HG03442 (cell line): ENCODE results near the gene CEPT1.

ENCODE experiments used
- ATAC-seq: cut with Tn5 transposase; IDR thresholded peaks from one replicate; pipeline ENCODE4 v1.9.1; 2021; ENCODE audit warnings: mild to moderate bottlenecking, moderate library complexity; ENCODE audit not compliant: unreplicated experiment

The CEPT1 gene

DNA sequence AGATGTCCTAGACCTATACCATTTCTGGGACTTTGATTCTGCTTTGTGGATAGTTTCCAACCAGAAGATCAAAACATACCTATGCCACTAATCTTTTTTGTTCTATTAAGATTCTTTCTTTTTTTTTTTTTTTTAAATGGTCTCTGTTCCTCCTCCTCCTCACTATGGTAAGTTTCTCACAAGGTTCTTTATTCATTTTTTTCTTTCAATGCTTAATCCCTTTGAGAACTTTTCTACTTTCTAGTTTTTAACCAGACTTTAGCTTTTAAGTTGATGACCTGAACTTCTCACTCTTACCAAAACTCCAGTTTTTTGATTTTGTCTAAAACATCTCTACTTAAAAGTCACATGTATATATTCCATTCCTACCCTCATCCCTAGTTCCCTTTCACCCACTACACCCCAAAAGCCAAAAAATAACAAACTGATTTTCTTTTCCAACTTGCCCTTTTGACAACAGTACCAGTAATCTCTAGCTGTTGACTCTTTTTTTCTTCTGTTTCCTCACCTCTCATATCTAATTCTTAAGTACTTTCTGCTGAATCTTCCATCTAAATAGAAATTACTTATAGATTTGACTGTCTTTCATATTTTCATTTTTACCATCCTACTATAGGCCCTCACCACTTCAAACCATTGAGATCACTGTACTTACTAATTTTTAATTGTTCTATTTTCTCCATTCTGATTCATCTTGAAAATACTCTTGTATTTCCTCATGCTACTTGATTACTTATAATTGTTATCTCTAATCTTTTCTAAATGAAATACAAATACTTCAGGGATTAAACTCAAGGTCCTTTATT is 6.1 kb downstream of the CEPT1 start:
- no peak for ATAC-seq

DNA sequence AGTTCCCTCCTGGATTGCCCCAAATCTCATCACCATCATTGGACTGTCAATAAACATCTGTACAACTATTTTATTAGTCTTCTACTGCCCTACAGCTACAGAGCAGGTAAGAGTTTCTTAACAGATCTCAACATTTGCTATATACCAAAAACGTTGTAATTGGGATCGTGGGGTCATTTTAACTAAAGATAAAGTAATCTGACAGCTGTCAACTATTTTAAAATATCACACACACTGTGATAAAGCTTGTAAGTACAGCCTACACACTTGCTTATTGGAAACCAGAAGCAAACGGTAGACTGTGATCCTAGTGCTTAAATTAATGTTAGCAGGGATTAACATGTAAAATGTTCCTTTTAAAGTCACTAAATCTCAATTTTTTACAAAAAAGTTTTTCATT is 7.9 kb downstream of the CEPT1 start:
- ATAC-seq: no peak

GRCh38 chr1:111148376-111148881 is 8.4 kb downstream of the CEPT1 start:
- peak; percentile 65 for ATAC-seq

- ATAC-seq: no peak
Observed at GRCh38 chr1:111151838-111152237, 11.8 kb downstream of the CEPT1 start.

- no peak for ATAC-seq
Observed at GRCh38 chr1:111154021-111154999, 14.3 kb downstream of the CEPT1 start.

- no peak for ATAC-seq
Observed at GRCh38 chr1:111157431-111157830, 17.4 kb downstream of the CEPT1 start.

DNA sequence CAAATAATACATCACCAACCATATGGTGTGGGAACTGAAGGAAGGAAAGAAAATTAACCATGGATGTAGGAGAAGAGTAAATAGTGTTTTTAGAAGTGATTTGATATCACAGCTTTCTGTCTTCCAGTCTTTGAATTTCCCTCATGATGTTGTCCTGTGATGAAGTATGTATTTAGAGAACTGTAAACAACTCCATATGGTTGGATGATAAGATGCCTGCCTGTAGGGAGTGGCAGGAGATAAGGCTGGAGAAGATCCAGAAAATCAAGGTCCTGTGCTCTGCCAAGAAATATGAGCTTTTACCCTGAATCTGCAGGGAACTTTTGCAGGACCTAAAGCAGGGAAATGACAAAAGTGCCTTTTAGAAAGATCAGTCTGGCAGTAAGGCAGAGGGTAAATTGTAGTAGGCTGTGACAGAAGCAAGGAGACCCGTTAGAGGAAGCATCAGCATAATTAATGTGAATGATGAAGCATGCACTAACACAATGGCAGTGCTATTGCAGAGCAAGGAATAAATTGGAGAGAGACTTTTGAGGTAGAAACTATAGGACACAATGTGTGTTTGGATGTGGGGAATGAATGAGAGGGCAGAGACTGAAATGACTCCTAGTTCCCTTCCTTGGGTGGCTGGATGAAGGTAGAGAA is 21.9 kb downstream of the CEPT1 start:
- no peak for ATAC-seq

DNA sequence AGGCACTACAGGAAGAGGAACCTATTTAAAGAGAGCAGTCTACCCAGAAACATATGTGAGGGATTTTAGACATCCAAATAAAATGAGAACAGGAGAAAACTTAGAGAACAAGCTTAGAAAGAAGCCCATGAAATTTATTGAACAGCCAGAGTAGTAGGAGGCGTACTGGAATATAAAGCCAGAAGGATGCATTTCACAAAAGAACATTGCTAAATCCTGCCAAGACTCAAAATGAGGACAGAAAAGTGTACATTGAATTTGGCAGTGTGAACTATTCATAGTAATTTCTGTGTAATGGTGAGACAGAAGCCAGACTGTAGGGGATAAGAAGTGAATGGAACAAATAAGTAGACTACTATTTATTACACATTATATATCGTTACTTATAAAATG is 22.5 kb downstream of the CEPT1 start:
- ATAC-seq: no peak

GRCh38 chr1:111163363-111163762 is 23.3 kb downstream of the CEPT1 start:
- ATAC-seq: no peak

DNA sequence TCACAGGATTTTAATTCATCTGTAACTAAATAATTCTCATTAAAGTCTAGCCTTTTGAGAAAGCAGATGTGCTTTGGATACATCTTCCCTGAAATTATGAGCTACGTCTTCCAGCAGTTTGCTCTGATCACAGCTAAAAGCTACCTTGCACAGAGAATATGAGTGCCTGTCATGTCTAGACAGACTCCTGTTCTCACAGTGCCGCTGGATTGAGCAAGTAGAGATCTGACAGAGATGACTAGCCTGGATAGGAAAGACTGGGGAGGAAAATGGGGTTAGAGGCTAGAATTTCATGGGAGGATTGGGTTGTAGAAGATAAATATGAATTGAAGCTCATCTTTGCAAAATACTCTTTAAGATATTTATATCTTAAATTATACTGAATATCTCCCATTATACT is 24.1 kb downstream of the CEPT1 start:
- no peak for ATAC-seq

- ATAC-seq: no peak
Observed at GRCh38 chr1:111172463-111172862, 32.4 kb downstream of the CEPT1 start.

GRCh38 chr1:111174070-111174469 is 34.0 kb downstream of the CEPT1 start:
- ATAC-seq: no peak

DNA sequence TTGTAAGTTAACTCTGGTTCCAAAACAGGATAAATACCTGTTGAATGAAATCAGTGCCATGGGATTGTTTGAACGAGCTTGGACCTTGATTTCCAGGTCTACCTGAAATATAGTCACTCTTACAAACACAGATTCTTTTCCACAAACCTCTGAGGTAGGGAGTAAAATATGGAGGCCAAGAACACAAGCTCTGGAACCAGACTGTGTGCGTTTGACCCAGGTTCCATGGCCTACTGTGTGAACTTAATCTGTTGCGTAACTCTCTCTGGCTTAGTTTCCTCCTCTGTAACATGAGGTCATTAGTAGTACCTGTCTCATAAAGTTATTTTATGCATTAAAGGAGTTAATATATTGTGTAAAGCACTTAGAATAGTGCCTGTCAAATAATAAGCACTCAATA is 35.3 kb downstream of the CEPT1 start:
- ATAC-seq: no peak

GRCh38 chr1:111176678-111177077 is 36.7 kb downstream of the CEPT1 start:
- peak; percentile 49 for ATAC-seq

DNA sequence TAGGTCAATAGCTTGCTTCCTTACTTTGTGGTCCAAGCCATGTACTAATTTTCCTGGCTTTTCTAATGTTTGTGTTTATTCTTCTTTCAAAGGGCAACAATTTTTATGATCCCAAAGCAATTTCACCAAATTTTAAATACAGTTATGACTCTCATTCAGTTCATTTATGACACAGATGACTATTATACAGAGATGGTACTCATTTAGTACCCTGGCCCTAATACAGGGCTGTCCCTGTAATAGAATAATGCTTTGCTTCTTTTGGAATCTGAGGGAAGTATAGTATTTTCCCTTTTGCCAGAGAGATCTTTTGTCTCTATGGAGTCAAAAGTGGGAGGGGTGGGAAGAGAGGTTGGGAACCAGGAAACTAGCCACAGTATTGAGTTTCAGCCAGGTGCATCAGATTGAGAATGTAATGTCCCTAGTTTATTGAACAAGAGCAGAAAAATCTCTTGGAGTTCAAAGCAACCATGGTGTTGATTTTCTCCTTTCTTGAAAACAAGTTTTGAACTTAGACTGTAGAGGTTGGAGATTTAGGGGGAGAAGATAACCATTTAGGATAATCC is 40.0 kb downstream of the CEPT1 start:
- ATAC-seq: no peak

- ATAC-seq: no peak
Observed at GRCh38 chr1:111182052-111182451, 42.0 kb downstream of the CEPT1 start.

- ATAC-seq: no peak
Observed at GRCh38 chr1:111183308-111184069, 43.5 kb downstream of the CEPT1 start.

GRCh38 chr1:111184663-111185062 is 44.6 kb downstream of the CEPT1 start:
- no peak for ATAC-seq

DNA sequence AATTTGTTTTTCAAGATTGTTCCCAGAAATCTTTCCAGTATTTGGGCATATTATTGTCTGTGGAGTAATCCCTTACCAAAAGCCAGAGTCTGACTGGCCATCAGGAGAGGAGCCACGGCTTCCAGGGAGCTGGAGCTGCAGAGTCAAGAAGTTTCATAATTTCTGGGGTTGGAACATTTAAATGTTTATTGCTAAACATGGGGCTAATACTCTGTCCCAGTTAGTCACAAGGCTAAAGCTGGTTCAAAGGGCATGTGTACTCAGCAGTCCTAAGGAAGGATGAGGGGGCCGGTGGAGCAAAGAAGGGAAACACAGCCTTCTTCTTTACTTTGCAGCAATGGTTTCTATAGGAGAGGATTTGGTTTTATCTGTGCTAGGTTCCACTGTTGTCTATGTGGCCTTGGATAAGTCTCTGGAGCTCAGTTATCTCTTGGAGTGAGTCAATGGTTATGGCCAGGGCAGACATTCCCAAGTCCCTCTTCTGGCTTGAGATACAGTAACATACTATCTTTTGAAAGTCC is 51.0 kb downstream of the CEPT1 start:
- ATAC-seq: no peak

DNA sequence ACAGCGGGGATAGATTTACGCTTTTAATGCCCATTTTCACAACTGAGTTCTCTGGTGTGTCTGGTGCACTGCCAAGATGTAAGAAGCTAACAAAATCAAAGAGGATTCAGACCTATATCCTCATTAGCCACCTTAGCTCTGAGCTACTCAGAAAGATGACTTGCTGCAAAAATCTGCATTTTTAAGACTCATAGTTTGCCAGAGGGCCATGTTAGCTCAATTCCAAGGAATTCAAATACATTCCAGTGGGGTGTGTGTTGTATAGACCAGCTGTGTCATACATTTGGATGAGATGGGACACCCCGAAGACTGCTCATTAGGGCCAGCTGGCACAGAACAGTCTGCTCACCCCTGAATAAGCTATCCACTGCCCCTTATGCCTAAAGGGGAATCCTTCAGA is 51.5 kb downstream of the CEPT1 start:
- no peak for ATAC-seq
